Fibroblast of gingiva (primary cell): ENCODE data around the gene CRY1.
A peak's percentile ranks its signal among the peaks of the same experiment; 100 is the strongest.

Experiments
- DNase-seq: peaks from one replicate; pipeline ENCODE4 v3.0.0-alpha.2; 2011; ENCODE audit warnings: low read depth

The CRY1 gene

DNA sequence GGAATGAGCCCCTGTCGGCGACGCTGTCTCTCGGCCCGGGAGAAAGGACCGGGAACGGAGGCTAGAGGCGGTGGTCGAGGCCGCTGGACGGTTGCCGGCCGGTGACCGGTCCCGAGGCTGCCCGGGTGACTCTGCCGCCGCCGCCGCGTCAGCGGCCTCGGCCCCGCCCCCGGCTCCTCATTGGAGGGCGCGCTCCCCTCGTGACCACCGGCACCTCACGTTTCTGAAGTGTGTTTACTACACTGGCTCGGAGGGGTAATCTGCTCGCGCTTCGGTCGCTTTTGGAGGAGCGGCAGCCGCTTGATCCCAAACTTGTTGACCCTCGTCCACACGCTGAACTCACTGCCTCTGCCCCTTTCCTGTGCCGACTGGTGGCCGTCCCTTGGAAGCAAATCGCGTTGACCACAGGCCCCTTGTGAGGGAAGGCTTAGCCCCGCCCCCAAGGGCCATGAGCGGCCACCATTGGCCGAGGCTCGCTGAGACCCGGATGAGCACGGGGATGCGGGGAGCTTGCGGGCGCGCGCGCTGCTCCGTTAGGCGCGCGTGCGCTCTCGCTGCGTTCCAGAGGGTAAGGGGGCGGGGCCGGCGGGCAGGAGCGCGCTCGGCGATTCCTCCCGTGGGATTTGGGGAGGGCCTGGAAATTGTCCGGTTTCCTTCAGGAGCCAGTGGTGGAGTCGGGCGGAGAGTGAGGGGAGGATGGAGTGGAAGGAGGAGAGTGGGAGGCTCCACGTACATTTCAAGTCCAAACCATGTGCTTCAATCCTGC lies at the start of gene CRY1:
CRY1 (minus strand) TSS at position 133 of the 766 bp plus-strand sequence. CDS start 588 bp downstream, outside the sequence.
- DNase-seq = peak; percentile 93

DNA sequence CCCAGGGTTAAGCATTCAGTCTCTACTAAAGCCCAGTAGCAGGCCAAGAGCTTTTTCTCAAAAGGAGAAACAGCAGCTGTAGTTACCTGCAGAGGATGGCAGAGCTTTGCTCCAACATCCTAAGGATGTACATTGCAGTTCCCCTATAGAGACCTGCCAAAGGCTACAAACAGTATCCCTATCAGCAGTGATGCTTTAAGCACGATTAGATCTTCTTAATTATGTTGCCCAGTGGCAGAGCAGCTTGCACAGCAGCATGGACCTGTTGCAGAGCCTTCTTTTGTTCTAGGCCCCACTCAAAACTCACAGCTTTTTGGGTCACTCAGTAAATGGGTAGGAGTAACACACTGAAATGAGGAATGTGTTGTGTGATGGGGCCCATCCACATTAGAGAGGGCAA lies 46.4 kb upstream of the CRY1 start:
- no peak for DNase-seq

DNA sequence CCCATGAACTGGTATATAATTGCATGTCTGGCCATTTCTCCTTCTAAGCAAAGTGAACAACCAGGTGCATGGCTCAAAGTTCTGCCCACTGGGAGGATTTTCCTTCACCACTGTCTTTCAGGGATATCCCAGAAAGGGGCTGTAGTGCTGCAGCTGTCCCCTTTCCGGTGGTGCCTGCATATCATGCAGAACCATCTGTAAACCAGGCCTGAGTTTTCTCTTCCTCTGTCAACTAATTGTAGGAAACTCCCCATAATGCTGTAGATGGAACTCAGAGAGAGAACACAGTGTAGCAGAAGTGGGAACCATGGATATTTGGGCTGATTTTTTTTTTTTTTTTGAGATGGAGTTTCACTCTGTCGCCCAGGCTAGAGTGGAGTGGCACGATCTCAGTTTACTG lies 45.6 kb upstream of the CRY1 start:
- DNase-seq = no peak

DNA sequence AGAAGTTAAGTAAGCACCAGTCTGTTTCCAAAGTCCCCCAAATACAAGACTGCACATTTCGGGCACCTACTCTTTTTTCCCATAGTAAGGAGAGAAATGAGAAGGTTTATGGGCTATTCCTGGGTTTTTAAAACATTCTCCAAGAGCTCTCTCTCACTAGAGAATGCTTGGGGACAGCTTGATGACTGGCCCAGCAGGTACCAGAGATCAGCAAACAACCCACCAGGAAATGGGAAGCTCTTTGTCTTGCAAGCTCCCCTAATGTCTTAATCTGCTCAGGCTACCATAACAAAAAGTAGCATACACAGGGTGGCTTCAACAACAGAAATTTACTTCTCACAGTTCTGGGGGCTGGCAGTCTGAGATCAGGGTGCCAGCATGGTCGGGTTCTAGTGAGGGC lies 41.8 kb upstream of the CRY1 start:
- DNase-seq = no peak

DNA sequence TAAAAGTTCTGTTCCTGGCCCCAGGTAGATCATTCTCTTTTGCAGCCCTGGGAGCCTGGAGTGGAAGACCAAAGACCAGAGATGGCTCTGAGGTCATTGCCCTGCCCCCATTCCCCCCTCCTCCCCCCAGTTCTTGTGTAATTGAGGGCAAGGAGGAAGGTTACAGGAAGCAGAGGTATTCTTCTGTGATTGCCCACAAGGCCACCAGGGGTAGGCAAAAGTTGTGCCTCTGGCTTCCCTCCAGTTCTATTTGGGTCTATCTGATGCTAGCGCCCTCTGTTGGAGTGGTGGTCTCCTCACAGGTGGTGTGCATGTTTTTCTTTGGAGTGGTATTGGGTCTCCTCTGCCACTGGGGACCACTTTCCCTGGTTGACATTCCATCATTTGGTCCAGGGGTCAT lies 41.2 kb upstream of the CRY1 start:
- DNase-seq = no peak

DNA sequence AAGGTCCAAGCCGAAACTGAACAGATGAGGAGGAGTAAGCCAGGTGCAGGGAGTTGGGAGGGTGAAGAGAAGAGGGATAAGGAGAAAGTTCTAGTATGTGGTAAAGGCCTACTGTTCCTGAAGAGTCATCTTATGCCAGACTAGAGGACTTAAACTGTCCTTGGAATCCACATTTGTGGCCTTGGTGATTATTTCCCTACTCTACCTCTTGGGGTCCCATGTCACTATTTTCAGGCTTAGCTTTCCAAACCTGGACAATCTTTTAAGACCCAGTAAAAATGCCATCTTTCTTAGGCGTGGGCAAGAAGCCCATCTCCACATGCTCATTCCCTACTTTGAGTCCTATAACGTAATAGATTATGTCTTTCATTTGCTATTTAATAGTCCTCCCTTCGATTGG lies 40.1 kb upstream of the CRY1 start:
- no peak for DNase-seq

DNA sequence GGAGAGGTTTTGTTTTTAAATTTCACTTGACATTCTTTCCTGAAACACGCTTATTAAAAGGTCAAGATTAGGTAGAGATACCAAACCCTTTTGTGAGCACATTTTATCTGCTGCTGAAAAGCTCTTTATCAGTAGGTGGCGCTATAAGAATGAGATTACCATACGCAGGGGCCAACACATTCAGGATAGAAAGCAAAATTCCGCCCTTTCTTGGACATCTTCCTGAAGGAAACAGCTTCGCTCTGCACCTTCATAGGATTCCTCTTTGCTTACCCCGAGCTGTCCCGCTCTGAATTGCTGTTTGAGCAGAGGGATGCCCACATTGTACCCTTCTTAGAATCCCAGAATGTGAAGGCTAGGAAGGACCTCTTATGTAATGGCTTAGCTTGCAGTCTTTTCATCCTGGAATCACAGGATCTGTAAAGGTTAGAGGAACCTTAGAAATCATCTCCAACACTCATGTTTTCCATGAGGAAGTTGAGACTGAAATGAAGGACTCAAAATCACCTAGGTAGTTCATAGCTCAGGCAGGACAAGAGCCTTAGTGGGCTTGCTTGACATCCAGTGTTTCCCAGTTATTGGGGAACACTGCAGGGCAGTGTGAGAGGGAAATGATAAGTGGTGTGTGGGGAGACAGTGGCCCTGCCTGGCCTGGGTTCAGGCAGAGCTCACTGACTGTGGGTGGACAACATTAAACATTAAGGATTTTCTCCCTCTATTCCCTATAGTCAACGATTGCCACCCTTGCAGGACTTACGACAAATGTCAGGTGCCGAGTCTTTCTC lies 38.7 kb upstream of the CRY1 start:
- DNase-seq = peak; percentile 46

DNA sequence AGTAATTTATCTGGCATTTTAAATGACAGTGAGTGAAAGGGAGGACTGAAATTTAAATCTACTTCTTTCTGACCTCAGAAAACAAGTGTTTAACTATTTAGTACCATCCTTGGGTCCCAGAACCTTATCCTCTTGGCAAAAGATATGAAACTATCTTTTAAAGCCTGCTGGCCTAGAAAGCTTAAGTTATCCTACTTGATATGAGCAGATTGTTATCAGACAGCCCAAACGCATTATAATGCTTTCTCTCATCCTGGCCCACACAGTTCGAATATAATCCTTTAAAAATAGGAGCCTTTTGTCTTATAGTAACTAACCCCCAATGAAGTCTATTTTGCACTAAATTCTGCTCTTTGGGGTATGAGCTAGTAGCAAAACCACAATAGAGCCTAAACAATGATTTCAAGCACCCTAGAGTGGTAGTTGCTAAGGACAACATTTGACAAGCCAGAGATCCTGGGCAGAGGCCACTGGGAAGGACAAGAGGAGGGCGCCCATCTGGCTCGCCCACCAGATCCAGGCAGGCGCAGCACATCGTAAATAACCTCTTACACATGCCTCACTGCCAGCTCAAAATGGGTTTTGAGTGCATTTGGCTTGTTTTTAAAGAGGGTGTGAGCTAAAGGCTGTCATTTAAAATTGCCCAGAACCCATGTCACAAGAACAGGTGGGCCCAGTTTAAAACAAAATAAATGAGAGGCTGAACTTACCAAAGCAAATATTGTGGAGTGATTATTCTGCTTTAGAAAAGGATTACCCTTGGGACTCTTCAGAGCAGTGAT lies 37.7 kb upstream of the CRY1 start:
- no peak for DNase-seq

DNA sequence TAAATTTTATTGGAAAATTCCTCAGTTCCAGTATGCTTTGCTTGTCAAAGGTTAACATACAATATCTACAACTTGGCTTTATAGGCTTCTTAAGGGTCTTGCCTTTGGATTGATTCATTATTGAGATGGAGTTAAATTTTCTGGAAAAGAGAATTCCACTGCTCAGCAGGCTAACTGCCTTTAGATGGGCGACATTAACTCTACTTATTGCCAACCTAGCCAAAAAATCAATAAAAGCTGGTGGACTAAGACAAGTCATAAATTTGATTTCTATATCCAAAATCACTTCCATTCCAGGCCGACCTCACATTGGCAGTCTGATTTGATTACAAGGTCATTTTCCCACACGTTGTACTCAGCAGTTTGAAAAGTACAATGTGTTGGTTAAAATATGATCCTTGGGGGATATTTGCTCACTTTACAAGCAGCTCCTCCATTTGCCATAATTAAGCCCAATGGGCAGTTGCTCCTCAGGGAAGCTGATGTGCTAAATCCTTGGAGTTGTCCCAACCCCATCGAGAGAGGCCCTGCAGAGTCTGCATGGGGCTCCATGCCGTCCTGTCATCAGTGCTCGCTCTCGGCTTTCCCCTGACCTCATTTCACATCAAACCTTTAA lies 36.1 kb upstream of the CRY1 start:
- no peak for DNase-seq

DNA sequence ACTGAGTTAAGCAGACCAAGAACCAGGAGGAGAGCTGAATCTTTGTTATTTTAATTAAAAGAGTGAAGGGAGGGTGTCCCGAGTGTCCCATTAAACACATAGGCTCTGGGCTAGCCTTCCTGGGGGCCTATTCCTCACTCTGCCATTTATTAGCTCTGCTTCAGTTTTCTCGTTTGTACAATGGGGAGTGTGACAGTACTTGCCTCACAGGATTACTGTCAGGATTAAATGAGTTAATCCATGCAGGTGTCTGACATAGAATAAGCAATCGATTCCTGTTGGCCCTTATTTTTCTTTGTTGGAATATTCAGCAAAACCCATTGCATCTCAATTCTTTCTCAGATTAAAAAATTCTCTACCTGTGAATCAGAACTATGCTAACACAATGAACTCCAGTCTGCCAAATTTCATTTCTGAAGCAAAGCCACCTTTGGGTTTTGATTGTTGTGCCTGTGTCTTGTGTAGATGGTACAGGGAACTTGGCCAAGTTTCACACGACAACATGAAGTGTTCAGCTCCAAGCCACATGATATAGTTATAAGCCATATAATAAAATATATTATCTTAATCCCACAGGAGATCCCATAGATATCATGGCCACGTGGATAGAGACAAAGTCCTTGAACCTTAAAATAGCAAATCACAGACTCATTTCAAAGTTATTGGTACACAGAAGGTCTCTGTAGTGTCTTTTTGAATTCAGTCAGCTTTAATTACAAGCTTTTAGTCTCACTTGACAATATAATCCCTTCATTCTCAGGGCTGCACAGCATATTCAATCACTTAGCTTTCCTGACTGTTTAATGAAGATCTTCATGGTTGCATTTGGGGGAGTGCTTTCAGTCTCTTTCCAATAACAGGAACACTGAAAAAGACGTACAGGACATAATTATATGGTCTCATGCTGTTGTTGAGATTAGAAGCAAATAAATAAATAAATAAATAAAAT lies 34.4 kb upstream of the CRY1 start:
- no peak for DNase-seq

DNA sequence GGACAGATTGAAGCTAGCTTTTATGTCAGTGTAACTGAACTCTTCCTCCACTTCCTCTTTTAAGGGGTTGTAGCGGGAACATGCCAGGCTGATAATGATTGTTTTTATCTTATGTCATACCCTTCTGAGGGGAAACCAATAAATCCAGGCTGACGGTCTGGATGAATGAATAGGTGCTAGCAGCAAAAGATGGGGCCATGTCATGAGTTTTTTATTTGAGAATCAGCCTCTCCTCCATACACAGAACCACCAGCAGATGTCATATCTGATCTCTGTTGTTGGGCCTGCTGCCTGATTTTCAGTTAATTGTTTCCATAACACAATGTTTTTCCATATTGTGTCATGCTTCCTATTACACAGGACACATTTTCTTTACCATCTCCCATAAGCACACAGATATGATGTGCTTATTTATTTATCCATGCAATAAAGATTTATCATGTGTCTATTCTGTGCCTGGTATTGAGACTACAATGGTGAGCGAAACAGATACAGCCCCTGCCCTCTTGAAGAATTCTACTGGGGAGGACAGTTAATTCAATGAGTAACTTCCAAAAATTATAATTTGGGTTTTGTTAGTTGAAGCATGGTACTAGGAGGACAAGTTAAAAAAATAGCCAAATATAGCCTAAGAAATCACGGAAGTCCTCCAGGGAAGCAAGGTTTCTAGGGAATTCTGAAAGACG lies 33.6 kb upstream of the CRY1 start:
- DNase-seq = peak; percentile 19

DNA sequence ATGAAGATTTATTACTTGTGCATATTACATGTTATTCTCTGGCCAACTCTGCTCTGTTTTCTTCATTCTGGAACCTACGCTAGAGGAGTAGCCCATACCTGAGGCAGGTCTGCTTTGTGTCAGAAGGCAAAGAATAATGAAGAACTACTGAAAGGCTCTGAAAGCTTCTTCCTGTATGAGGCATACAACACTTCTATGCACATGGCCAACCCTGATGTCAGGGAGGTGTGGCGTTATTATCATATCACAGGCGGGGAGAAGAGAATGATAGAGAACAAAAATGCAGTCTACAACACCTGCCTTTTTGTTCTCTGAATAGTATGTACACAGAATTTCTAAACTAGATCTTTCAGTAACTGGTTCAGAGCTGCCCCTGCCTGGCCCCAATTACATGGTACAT lies 32.5 kb upstream of the CRY1 start:
- DNase-seq = no peak

DNA sequence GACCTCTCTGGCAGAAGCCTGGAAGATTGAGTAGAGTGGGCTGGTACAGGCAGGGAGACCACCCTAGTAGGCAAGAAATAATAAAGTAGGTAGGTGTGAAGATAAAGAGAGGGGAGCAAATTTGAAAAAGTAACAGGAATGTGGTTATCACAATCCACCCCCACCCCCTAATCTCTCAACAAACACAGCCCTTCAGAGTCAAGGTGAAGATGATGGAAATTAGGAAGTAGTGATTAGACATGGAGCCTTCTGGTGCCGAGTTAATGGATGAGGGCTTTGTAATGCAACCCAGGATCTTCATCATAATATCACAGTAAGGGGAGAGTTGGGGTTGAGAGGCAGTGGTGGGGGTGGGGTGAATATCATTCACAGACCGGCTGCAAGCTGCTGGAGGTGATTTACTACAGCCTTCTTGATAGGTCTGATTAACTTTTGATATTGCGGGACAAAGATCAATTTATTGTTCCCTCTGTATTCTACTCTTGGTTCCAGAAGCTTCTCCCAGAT lies 29.2 kb upstream of the CRY1 start:
- DNase-seq = no peak

DNA sequence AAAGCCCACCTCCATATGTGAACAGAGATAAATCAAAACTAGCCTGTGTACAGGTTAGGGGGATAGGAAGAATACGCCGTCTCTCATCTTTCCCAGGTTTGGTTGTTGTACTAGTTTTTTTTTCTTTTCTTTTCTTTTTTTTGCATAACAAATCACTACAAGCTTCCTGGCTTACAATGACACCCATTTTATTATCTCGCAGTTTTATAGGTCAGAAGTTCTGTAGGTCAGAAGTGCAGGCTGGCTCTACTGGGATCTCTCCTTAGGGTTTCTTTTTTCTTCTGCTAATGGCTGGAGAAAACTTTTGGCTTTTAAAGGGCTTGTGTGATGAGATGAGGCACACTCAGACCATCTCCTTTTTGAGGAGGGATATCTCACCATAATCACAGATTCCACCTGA lies 25.7 kb upstream of the CRY1 start:
- no peak for DNase-seq

DNA sequence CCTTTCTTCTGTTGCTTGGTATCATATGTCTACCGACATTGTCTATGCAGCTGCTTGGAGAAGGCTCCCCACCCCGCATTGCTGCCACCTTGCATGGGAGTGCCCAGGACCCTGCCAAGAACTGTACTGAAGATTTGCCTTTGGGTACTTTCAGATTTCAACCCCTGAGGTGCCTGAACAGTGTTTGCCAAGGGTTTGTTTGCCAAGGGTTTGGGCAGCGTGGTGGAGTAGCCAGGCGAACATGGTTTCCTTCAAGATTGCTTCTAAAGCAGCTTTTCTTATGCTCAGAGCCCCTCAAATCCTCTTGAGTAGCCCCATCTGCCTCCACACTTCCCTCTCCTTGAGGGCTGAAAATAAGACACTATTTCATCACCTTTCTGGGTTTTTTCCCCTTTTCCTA lies 25.3 kb upstream of the CRY1 start:
- no peak for DNase-seq

DNA sequence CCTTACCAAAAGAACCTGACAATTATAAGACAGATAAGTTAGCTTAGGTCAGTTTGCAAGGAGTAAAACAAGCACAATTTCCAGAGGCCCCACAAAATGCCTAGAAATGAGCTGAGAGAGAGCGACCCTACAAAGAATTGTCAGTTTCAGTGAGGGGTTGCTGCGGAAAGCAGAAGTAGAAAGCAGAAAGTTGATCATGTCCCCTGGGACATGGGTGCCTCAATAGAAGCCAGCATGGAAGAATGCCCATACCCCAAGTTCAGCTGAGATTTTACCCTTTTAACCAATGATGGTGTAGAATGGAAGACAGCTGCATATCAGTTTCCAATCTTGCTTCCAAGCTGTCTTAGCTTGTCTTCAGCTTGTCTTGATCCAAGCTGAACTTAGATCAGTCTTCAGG lies 21.8 kb upstream of the CRY1 start:
- no peak for DNase-seq

DNA sequence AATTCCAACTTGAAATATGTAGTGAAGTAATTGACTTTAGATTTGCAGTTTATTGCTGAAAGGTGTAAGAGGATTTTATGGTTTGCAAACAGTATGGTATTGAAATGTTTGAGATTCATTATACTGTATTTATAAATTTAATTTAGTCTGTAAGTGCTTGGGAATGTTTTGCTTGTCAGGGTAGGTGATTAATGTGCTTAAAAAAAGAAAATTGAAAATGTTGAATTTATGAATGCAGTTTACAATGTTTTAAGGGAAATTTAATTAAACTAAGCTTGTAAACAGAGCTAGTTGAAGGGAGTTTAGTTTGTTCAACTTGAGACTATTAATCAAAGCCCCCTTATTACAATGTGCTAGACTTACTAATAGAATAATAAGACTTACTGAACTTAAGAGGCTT lies 18.0 kb upstream of the CRY1 start:
- DNase-seq = no peak

DNA sequence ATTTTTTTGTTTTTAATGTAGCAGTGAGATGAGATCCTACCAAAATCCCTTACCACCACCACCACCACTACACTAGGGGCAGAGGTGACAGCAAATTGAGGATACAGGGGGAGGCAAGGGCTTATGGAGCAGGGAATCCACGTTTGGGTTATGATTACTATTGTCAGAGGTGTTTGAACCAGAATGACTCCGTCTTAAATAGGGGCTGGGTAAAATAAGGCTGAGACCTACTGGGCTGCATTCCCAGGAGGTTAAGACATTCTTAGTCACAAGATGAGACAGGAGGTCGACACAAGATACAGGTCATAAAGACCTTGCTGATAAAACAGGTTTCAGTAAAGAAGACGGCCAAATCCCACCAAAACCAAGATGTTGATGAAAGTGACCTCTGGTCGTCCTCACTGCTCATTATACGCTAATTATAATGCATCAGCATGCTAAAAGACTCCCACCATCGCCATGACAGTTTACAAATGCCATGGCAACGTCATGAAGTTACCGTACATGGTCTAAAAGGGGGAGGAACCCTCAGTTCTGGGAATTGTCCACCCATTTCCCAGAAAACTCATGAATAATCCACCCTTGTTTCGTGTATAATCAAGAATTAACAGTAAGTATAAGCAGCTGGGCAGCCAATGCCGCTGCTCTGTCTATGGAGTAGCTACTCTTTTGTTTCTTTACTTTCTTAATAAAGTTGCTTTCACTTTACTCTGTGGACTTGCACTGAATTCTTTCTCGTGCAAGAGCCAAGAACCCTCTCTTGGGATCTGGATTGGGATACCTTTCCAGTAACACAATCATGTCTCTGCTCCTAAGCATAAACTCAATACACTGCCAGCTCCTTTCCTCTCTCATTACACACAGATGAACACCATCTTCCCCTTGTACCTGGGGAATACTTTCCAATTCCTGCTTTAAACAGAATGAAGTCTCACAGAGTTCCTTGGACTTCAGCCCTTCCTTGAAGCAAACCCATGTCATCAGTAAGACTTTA lies 16.7 kb upstream of the CRY1 start:
- no peak for DNase-seq

DNA sequence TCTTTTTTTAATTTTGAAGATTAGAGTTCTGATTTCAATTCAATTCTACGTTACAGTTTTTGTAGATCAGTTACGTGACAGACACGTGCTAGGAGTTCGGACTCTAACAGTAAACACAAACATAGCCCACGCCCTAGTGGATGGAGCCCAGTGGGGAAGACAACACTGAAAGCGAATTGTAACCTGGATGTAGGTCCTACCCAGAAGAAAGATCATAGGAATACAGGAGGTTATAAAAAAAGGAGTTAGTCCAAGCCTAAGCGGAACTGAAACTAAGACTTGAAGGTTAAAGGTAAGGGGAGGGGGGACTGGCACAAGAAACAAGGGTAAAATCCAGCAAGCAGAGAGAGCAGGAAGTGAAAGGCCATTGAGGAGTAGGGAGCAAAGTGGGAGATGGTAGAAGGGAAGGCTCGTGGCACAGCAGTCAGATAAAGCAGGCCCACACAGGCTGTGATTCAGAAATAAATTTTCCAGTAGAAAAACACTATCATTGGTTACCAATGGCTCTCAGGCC lies 15.7 kb upstream of the CRY1 start:
- DNase-seq = no peak
